ENCODE data around the gene GTF3C2.
"Not testable (repeated sequence)": the region's sequence is repeated elsewhere in the genome, so short reads cannot be mapped to it uniquely, and the experiment has no call there.

The GTF3C2 gene

GRCh38 chr2:27322301-27322765 lies 34.2 kb downstream of the GTF3C2 start:
- no peak for DNase-seq (ENCODE audit: low read depth)

GRCh38 chr2:27320958-27321543 lies 35.5 kb downstream of the GTF3C2 start:
- DNase-seq (ENCODE audit: low read depth), result no peak

GRCh38 chr2:27319839-27320238 lies 36.7 kb downstream of the GTF3C2 start:
- not testable (repeated sequence) for DNase-seq (ENCODE audit: low read depth)

GRCh38 chr2:27316655-27317412 lies 39.7 kb downstream of the GTF3C2 start:
- no peak for DNase-seq (ENCODE audit: low read depth)

GRCh38 chr2:27315122-27315521 lies 41.4 kb downstream of the GTF3C2 start:
- no peak for DNase-seq (ENCODE audit: low read depth)

GRCh38 chr2:27314709-27315108 lies 41.9 kb downstream of the GTF3C2 start:
- DNase-seq (ENCODE audit: low read depth), result no peak

GRCh38 chr2:27313882-27314645 lies 42.5 kb downstream of the GTF3C2 start:
- no peak for DNase-seq (ENCODE audit: low read depth)

GRCh38 chr2:27312152-27312551 lies 44.4 kb downstream of the GTF3C2 start:
- DNase-seq (ENCODE audit: low read depth), result no peak

GRCh38 chr2:27309651-27310050 lies 46.9 kb downstream of the GTF3C2 start:
- DNase-seq (ENCODE audit: low read depth), result no peak

GRCh38 chr2:27308359-27308881 lies 48.1 kb downstream of the GTF3C2 start, which contains the start of gene UCN:
UCN (minus strand) TSS chr2:27308445; CDS start chr2:27307895, 550 bp downstream.
- no peak for DNase-seq (ENCODE audit: low read depth)

- no peak for DNase-seq (ENCODE audit: low read depth)
Measured at GRCh38 chr2:27307545-27308358, 48.8 kb downstream of the GTF3C2 start.

- no peak for DNase-seq (ENCODE audit: low read depth)
Measured at GRCh38 chr2:27307287-27307544, 49.3 kb downstream of the GTF3C2 start.

GRCh38 chr2:27306573-27307286 lies 49.8 kb downstream of the GTF3C2 start:
- no peak for DNase-seq (ENCODE audit: low read depth)

GRCh38 chr2:27306136-27306535 lies 50.4 kb downstream of the GTF3C2 start:
- no peak for DNase-seq (ENCODE audit: low read depth)

- DNase-seq (ENCODE audit: low read depth), result no peak
Measured at GRCh38 chr2:27305516-27305915, 51.0 kb downstream of the GTF3C2 start.

- DNase-seq (ENCODE audit: low read depth), result no peak
Measured at GRCh38 chr2:27304488-27305240, 51.9 kb downstream of the GTF3C2 start.

GRCh38 chr2:27303093-27304025 lies 53.2 kb downstream of the GTF3C2 start:
- DNase-seq (ENCODE audit: low read depth), result no peak

GRCh38 chr2:27300606-27301005 lies 56.0 kb downstream of the GTF3C2 start:
- DNase-seq (ENCODE audit: low read depth), result not testable (repeated sequence)

- DNase-seq (ENCODE audit: low read depth), result no peak
Measured at GRCh38 chr2:27298391-27299080, 58.0 kb downstream of the GTF3C2 start.
